HepG2 (cell line): ENCODE measurements around the gene FITM1. TPM values are rescaled to one million over a fixed set of nuclear protein-coding genes. Genes with fewer than 3 reads are reported as not detected.
A peak's percentile ranks its signal among the peaks of the same experiment; 100 is the strongest.

Source experiments
- AFF4 ChIP-seq: sonication (generic); formaldehyde crosslinking; IDR thresholded peaks from 2 replicates; pipeline ENCODE4 v1.4.0; 2020; ENCODE audit warnings: missing genetic modification reagents
- ATF1 ChIP-seq: IDR thresholded peaks from 2 replicates; pipeline ENCODE4 v1.6.1; 2016; ENCODE audit warnings: mild to moderate bottlenecking, control low read depth
- CERS6 ChIP-seq: sonication (generic); formaldehyde crosslinking; IDR thresholded peaks from 2 replicates; pipeline ENCODE4 v1.5.0; 2020; ENCODE audit warnings: missing genetic modification reagents
- GATA4 ChIP-seq: sonication (generic); IDR thresholded peaks from 2 replicates; pipeline ENCODE4 v1.6.1; 2016; ENCODE audit warnings: antibody characterized with exemption, low read depth, borderline replicate concordance
- HDAC6 ChIP-seq: fragments of 200-600 bp; sonication (generic); IDR thresholded peaks from 2 replicates; pipeline ENCODE4 v1.7.0; 2017; ENCODE audit warnings: mild to moderate bottlenecking, antibody characterized with exemption, low read length, low read depth
- KLF16 ChIP-seq, 2 experiments: sonication (generic) in 1 of 2; formaldehyde crosslinking in 1 of 2; IDR thresholded peaks; 2 replicates each; pipeline versions ENCODE4 v1.6.1 to v1.8.0; 2016 to 2023; ENCODE audit warnings: missing genetic modification reagents in 2 of 2, missing compliant biosample characterization in 1 of 2
- NR2F1 ChIP-seq, 2 experiments: fragments of 450-650 bp in 1 of 2; formaldehyde crosslinking in 1 of 2; IDR thresholded peaks; 2 replicates each; pipeline versions ENCODE4 v1.5.0 to v1.6.1; 2016 to 2020; ENCODE audit warnings: mild to moderate bottlenecking in 1 of 2, missing compliant biosample characterization in 1 of 2, missing genetic modification reagents in 1 of 2, moderate library complexity in 1 of 2
- RFXAP ChIP-seq: sonication (generic); formaldehyde crosslinking; IDR thresholded peaks from 2 replicates; pipeline ENCODE4 v1.4.0; 2020; ENCODE audit warnings: missing genetic modification reagents, borderline replicate concordance
- SCMH1 ChIP-seq: sonication (generic); formaldehyde crosslinking; IDR thresholded peaks from 2 replicates; pipeline ENCODE4 v1.9.0; 2021; ENCODE audit warnings: missing genetic modification reagents, mild to moderate bottlenecking, borderline replicate concordance
- ZNF547 ChIP-seq: sonication (generic); formaldehyde crosslinking; IDR thresholded peaks from 2 replicates; pipeline ENCODE4 v1.5.1; 2020; ENCODE audit warnings: mild to moderate bottlenecking, missing genetic modification reagents
- ZNF609 ChIP-seq: sonication (generic); formaldehyde crosslinking; IDR thresholded peaks from 2 replicates; pipeline ENCODE4 v1.4.0; 2020; ENCODE audit warnings: mild to moderate bottlenecking, missing genetic modification reagents, borderline replicate concordance
- ZNF850 ChIP-seq: sonication (generic); formaldehyde crosslinking; conservative IDR thresholded peaks from 2 replicates; pipeline ENCODE4 v1.9.0; 2021; ENCODE audit warnings: mild to moderate bottlenecking, missing genetic modification reagents
- polyA plus RNA-seq, 8 experiments: library from polyadenylated mRNA; depleted of rRNA in 3 of 8; stranded (reverse) in 7 of 8; unstranded in 1 of 8; fragments of >200 nt; fragmentation: Illumina TruSeq in 4 of 8; extraction: Trizol in 4 of 8; gene quantifications; 2 replicates each; pipeline versions ENCODE4 v1.2.1 to v1.2.3, GENCODE V29; 2011 to 2016; ENCODE audit warnings: low read depth in 4 of 8, missing spikeins in 1 of 8, mixed read lengths in 1 of 8; ENCODE audit not compliant: insufficient read depth in 1 of 8
- total RNA-seq, 5 experiments: library from RNA; depleted of rRNA; stranded (reverse); fragments of >200 nt; fragmentation: Illumina TruSeq; extraction: Trizol; gene quantifications; 2 replicates each; pipeline ENCODE4 v1.2.3, GENCODE V29; 2016; ENCODE audit warnings: low read depth in 1 of 5
- TF ChIP-seq, protein P1 (sequence below): sonication (generic); formaldehyde crosslinking; IDR thresholded peaks from 2 replicates; pipeline ENCODE4 v1.8.0; 2022; ENCODE audit warnings: missing genetic modification reagents, mild to moderate bottlenecking, borderline replicate concordance
- TF ChIP-seq, protein P2 (sequence below): IDR thresholded peaks from 2 replicates; pipeline ENCODE4 v1.6.1; 2016; ENCODE audit warnings: low read depth, borderline replicate concordance
- TF ChIP-seq, protein P3 (sequence below): sonication (generic); formaldehyde crosslinking; conservative IDR thresholded peaks from 2 replicates; pipeline ENCODE4 v1.4.0; 2020; ENCODE audit warnings: missing genetic modification reagents

The FITM1 gene
- total and polyA plus RNA-seq, 2 of the 13 experiments (the other 11 are each of a cell fraction or from before 2014, with no cell fraction given): 2.7 to 5.8 TPM

DNA sequence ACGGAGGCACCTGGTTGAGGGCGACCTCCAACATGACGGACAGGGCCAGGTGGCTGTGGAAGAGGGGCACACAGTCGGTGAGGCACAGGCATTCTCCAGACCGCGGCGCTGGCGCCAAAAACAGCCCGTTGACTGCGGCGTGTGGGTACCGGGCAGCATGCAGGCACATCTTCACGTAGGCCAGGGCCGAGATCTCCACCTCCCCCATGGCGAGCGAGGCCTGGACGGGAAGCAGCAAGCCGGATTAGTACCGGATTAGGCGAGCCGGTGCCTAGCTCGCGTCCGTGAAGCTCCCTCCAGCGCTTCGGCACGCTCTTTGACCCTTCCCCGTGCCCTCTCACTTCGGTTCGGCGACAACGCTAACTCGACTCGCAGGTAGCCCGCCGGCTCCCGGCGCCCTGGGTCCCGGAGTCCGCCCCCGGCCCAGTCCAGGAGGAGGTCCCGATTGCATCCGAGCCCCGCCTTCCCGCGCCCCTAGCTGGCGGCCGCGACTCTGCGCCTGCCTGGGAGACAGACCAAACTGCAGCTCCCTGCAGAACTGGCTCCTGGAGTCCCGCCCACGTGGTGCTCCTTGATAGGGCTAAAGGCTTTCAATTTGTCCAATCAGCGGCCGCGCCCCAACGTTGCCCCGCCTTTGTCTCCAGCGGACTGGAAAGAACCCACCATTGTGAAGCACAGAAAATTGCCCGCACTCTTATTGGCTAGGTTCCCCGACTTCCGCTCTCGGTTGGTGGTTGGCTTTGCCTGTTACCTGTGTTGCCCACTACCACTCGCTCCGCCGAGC lies 10.8 kb downstream of the FITM1 start, which contains the start of gene EMC9 (continued):
- TF ChIP-seq ZNF609 (CRISPR knock-in tag) (peak; percentile 80), KLF16 (CRISPR knock-in tag; IDR thresholded peaks at IDR 0.05) (peak in 1 of 2 experiments; percentile 98; a peak in 2 of 4 replicates), RFXAP (peak; percentile 99), GATA4 (peak; percentile 90), SCMH1 (CRISPR knock-in tag) (no peak), CERS6 (CRISPR knock-in tag) (peak; percentile 70; the same call in 1 of the 2 replicates), ATF1 (no peak), ZNF850 (CRISPR knock-in tag) (no peak), AFF4 (CRISPR knock-in tag) (no peak), HDAC6 (0 out of 2 replicates have a peak, but pooled peaks have one; percentile 33), NR2F1 (CRISPR knock-in tag; IDR thresholded peaks at IDR 0.05) (no peak), ZNF547 (CRISPR knock-in tag) (peak; percentile 95; the same call in 1 of the 2 replicates)
- TF ChIP-seq, protein P1, sequence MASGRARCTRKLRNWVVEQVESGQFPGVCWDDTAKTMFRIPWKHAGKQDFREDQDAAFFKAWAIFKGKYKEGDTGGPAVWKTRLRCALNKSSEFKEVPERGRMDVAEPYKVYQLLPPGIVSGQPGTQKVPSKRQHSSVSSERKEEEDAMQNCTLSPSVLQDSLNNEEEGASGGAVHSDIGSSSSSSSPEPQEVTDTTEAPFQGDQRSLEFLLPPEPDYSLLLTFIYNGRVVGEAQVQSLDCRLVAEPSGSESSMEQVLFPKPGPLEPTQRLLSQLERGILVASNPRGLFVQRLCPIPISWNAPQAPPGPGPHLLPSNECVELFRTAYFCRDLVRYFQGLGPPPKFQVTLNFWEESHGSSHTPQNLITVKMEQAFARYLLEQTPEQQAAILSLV (CRISPR knock-in tag): peak; percentile 96; the same call in 1 of the 2 replicates
- TF ChIP-seq, protein P2, sequence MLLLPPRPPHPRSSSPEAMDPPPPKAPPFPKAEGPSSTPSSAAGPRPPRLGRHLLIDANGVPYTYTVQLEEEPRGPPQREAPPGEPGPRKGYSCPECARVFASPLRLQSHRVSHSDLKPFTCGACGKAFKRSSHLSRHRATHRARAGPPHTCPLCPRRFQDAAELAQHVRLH: peak; percentile 84
- TF ChIP-seq, protein P3, sequence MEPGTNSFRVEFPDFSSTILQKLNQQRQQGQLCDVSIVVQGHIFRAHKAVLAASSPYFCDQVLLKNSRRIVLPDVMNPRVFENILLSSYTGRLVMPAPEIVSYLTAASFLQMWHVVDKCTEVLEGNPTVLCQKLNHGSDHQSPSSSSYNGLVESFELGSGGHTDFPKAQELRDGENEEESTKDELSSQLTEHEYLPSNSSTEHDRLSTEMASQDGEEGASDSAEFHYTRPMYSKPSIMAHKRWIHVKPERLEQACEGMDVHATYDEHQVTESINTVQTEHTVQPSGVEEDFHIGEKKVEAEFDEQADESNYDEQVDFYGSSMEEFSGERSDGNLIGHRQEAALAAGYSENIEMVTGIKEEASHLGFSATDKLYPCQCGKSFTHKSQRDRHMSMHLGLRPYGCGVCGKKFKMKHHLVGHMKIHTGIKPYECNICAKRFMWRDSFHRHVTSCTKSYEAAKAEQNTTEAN (CRISPR knock-in tag): no peak
